HG03135 (cell line): ENCODE measurements around the gene CD4.

Source experiments
- ATAC-seq: cut with Tn5 transposase; IDR thresholded peaks from one replicate; pipeline ENCODE4 v1.9.1; 2021; ENCODE audit warnings: mild to moderate bottlenecking, moderate library complexity; ENCODE audit not compliant: unreplicated experiment

The CD4 gene

DNA sequence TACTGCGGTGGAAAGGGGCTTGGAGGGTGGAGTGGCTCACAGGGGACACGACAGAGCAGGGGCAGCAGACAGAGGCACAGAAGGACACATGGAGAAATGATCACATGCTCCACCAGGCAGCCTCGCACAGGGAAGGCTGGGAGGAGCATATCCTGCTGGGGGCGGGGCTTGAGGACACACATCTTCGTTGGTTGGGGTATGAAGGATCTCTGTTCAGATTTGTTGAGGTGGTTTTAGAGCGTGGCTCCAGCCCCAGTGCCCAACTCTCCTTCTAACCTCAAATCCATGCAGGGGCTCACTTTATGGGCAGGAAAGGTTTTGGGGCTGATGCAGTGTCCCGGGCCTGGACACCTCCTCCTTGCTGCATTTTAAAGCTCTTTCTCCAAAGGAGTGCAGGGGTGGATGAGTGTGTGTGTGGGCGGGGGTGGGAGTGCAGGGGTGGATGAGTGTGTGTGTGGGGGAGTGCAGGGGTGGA is 38.1 kb downstream of the CD4 start:
- ATAC-seq, result no peak

DNA sequence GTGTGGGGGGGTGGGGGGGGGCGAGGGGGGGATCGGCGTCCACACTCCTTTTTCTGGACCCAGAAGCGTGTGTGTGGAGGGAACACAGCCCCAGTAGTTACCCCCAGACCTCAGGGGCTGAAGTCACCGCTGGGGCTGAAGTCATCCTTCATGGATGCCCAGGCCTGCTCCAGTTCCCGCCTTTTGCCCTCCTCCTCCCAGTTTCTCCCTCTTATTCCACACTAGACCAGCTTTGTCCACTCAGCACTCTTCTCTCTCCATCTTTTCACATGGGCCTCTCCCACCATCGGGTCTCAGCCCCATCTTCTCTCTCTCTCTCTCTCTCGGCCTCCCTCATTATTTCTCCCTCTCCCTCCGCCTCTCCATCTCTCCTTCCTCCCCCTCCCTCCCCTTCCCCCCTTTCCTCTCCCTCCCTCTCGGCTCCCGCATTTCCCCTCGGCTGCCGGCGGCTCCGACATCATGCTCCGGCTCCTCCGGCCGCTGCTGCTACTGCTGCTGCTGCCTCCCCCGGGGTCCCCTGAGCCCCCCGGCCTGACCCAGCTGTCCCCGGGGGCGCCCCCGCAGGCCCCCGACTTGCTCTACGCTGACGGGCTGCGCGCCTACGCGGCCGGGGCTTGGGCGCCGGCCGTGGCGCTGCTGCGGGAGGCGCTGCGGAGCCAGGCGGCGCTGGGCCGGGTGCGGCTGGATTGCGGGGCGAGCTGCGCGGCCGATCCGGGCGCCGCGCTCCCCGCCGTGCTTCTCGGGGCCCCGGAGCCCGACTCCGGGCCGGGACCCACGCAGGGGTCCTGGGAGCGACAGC is 38.9 kb downstream of the CD4 start, which contains the start of gene P3H3:
Gene P3H3, plus strand, starts transcription at position 426 of the 799 bp plus-strand sequence. Its CDS starts 34 bp downstream, at position 460.
- no peak for ATAC-seq

- no peak for ATAC-seq
These were observed 39.6 kb downstream of the CD4 start for GRCh38 chr12:6828781-6829535.

GRCh38 chr12:6829536-6830220 is 40.4 kb downstream of the CD4 start:
- no peak for ATAC-seq

GRCh38 chr12:6830286-6830890 is 41.1 kb downstream of the CD4 start:
- ATAC-seq, result no peak

- ATAC-seq, result no peak
These were observed 41.7 kb downstream of the CD4 start for GRCh38 chr12:6830999-6831398.

GRCh38 chr12:6831450-6831995 is 42.2 kb downstream of the CD4 start:
- ATAC-seq, result no peak

DNA sequence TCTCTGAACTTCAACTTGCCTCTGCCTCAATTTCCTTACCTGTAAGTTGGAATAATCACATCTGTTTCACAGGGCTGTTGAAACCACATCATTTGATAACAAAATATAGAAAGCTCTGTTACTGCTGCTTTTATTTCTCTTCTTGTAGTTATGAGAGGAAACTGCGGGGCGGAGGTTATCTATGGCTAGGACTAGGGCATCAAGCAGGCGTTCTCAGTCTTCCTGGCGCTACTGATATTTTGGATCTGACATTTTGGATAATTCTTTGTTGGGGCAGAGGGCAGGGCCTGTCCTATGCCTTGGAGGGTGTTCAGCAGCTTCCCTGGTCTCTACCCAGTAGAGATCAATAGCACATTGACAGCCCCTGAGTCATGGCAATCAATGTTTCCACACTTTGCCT is 42.8 kb downstream of the CD4 start:
- ATAC-seq, result no peak

- no peak for ATAC-seq
These were observed 44.0 kb downstream of the CD4 start for GRCh38 chr12:6833189-6833890.

DNA sequence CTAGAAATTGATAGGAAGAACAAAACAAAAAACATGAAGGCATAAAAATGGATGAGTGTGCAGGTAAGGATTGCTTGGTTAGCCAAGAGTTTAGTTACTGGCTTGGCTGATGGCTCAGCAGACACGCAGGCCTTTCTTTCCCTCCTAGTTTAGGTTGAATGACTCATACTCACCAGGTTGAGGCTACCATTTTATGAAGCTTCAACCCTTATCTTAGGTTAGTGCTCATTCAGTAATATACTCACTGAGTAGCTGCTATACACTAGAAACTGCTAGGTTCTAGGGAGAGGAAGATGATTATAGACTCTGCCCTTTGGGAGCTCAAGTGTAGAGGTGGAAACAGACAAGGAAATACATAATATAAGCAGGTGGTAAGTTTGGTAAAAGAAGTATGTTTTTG is 44.9 kb downstream of the CD4 start:
- ATAC-seq, result no peak

- ATAC-seq, result no peak
These were observed 45.5 kb downstream of the CD4 start for GRCh38 chr12:6834873-6835272.

- ATAC-seq, result no peak
These were observed 47.5 kb downstream of the CD4 start for GRCh38 chr12:6836851-6837250.

DNA sequence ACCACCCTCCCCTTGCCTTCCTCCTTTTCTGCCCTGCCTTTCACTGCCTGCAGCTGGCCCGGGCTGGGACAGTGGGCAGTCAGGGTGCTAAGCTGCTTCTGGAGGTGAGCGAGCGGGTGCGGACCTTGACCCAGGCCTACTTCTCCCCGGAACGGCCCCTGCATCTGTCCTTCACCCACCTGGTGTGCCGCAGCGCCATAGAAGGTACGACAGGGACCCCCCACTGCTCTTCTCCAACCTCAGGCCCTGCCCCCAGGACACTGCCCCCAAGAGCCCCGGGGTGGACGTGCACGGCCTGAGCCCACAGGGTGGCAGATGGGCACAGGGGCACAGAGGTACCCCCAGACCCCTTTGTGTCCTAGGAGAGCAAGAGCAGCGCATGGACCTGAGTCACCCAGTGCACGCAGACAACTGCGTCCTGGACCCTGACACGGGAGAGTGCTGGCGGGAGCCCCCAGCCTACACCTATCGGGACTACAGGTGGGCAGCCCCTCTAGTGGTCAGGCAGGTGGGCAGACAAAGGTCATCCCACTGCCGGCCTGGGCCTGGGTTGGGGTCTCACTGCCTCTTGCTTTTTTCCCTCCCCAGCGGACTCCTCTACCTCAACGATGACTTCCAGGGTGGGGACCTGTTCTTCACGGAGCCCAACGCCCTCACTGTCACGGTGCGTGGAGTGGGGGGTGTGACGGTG is 48.2 kb downstream of the CD4 start:
- no peak for ATAC-seq

DNA sequence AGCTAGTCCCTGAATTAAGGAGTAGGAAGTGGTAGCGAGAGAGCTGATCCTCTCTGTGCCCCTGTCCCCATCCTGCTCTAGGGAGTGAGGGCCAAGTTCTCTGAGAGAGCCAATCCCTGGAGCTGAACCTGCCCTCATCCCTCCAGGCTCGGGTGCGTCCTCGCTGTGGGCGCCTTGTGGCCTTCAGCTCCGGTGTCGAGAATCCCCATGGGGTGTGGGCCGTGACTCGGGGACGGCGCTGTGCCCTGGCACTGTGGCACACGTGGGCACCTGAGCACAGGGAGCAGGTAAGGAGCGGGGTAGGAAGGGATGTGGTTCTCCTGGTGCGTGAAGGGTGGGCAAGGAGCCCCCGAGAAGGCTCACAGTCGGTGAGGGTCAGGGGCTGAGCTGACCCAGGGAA is 49.5 kb downstream of the CD4 start:
- no peak for ATAC-seq

- ATAC-seq, result no peak
These were observed 50.3 kb downstream of the CD4 start for GRCh38 chr12:6839482-6840201.

DNA sequence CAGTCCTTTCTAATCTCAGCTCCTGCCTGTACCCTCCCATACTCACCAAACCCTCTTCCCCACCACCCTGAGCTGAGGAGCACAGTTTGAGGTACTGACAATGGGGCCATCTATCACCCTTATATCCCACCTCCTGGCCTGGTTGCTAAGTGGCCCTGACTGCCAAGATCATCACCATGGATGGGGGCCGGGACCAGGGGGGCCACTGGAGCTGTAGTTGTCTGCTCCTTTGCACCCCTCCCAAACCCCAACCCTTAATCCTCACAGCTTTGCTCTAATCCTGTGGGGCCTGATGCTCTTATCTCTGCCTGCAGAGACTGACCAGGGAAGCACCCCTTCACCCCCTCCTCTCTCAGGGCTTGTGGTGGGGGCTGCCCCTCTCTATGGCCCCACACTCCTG is 51.0 kb downstream of the CD4 start:
- ATAC-seq, result no peak

GRCh38 chr12:6840761-6841515 is 51.6 kb downstream of the CD4 start, which contains the start of gene GNB3:
Gene GNB3, plus strand, starts transcription at chr12:6840925. Its CDS starts 363 bp downstream, at chr12:6841288.
- ATAC-seq, result no peak

- ATAC-seq, result no peak
These were observed 52.7 kb downstream of the CD4 start for GRCh38 chr12:6842075-6842474.
